HFFc6 (cell line): ENCODE results near the gene DHX9. TPM values are rescaled to one million over a fixed set of nuclear protein-coding genes. Genes with fewer than 3 reads are reported as not detected.

Experiments used
- DNase-seq: peaks from one replicate; pipeline ENCODE4 v3.0.0-alpha.2; 2018
- H3K27ac Mint-ChIP-seq: 2 replicates; pipeline ENCODE4 v1.8.0; 2020; ENCODE audit warnings: mild to moderate bottlenecking, mixed read lengths
- H3K27me3 Mint-ChIP-seq: 2 replicates; pipeline ENCODE4 v1.8.0; 2021; ENCODE audit warnings: mild to moderate bottlenecking, moderate library complexity, mixed read lengths; ENCODE audit not compliant: insufficient read depth
- H3K36me3 Mint-ChIP-seq: 2 replicates; pipeline ENCODE4 v1.8.0; 2021; ENCODE audit warnings: low read depth, mixed read lengths
- H3K4me1 Mint-ChIP-seq: 2 replicates; pipeline ENCODE4 v1.8.0; 2020; ENCODE audit warnings: low read depth, mixed read lengths
- H3K4me3 Mint-ChIP-seq: 2 replicates; pipeline ENCODE4 v1.8.0; 2020; ENCODE audit warnings: mild to moderate bottlenecking, moderate library complexity, mixed read lengths
- H3K9me3 Mint-ChIP-seq: 2 replicates; pipeline ENCODE4 v1.8.0; 2020; ENCODE audit warnings: mild to moderate bottlenecking, mixed read lengths
- long read RNA-seq: library from polyadenylated mRNA; unstranded; transcript quantifications from one replicate; pipeline ENCODE4 v2.0.0, GENCODE V29; 2019
- total RNA-seq, 6 experiments: library from RNA; stranded (reverse); fragmentation: NEBNext Ultra II Directional; extraction: Animal tissue kit (Norgen Biotek cat#: 25700); gene quantifications; 2 replicates in 1 of 6; 3 replicates in 5 of 6; pipeline ENCODE4 v1.2.3, GENCODE V29; 2021
- TF ChIP-seq, protein P1 (sequence below): fragments of 200-600 bp; sonication (generic); IDR thresholded peaks from 2 replicates; pipeline ENCODE4 v1.5.0; 2021; ENCODE audit warnings: antibody characterized with exemption, mild to moderate bottlenecking

DHX9 gene
- 100 to 1,000 TPM; 141 to 176 (median 170) TPM for total RNA-seq
- long read RNA-seq, full-length matches to known transcripts = 56 of 83 reads
- long read RNA-seq, partial matches to known transcripts = 23 of 83 reads
- long read RNA-seq, other reads (novel, unspliced or antisense) = 4 of 83 reads

GRCh38 chr1:182839209-182840066 lies at the start of gene DHX9:
Gene DHX9, plus strand, starts transcription at chr1:182839347. Its CDS starts 3,220 bp downstream, at chr1:182842567.
- peak within 1 kb of the TSS; percentile 97 for H3K4me3 Mint-ChIP-seq
- H3K27ac Mint-ChIP-seq = peak within 1 kb of the TSS; percentile 93
- peaks cover 4% of the 10 kb centered on the region for H3K27me3 Mint-ChIP-seq
- peaks cover 33% of the 10 kb centered on the region for H3K36me3 Mint-ChIP-seq
- peaks cover 41% of the 10 kb centered on the region for H3K4me1 Mint-ChIP-seq
- H3K9me3 Mint-ChIP-seq = peaks cover 10% of the 10 kb centered on the region
- peak; percentile 78 for DNase-seq
- TF ChIP-seq, protein P1, sequence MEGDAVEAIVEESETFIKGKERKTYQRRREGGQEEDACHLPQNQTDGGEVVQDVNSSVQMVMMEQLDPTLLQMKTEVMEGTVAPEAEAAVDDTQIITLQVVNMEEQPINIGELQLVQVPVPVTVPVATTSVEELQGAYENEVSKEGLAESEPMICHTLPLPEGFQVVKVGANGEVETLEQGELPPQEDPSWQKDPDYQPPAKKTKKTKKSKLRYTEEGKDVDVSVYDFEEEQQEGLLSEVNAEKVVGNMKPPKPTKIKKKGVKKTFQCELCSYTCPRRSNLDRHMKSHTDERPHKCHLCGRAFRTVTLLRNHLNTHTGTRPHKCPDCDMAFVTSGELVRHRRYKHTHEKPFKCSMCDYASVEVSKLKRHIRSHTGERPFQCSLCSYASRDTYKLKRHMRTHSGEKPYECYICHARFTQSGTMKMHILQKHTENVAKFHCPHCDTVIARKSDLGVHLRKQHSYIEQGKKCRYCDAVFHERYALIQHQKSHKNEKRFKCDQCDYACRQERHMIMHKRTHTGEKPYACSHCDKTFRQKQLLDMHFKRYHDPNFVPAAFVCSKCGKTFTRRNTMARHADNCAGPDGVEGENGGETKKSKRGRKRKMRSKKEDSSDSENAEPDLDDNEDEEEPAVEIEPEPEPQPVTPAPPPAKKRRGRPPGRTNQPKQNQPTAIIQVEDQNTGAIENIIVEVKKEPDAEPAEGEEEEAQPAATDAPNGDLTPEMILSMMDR = no peak; the same call in 1 of the 2 replicates

GRCh38 chr1:182791281-182792179 lies 47.6 kb upstream of the DHX9 start:
- H3K4me3 Mint-ChIP-seq = no peak overlapping the region
- DNase-seq = no peak
- peaks cover 11% of the 10 kb centered on the region for H3K4me1 Mint-ChIP-seq
- H3K9me3 Mint-ChIP-seq = no peaks in the 10 kb centered on the region
- peaks cover 8% of the 10 kb centered on the region for H3K27me3 Mint-ChIP-seq
- no peak overlapping the region for H3K27ac Mint-ChIP-seq
- TF ChIP-seq, protein P1 = no peak
- no peaks in the 10 kb centered on the region for H3K36me3 Mint-ChIP-seq

DNA sequence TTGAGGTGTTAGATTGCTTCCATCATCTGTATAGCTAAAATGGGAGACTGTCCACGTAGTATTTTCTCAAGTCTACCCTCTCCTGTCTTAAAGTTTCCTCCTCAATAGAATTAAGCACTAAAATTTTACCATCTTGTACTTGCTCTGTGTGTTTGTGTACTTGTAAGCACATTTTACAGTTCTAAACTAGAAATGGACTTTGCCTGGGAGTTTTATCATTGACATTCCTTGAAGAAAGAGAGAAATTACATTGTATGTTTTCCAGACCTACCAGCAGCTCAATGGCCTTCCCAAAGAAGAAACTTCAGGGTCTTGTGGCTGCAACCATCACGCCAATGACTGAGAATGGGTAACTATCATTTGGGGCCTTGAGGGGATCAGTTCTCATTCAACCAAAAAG lies 45.1 kb upstream of the DHX9 start:
- H3K36me3 Mint-ChIP-seq = no peaks in the 10 kb centered on the region
- DNase-seq = no peak
- H3K9me3 Mint-ChIP-seq = no peaks in the 10 kb centered on the region
- TF ChIP-seq, protein P1 = no peak
- H3K4me3 Mint-ChIP-seq = no peak overlapping the region
- no peaks in the 10 kb centered on the region for H3K27me3 Mint-ChIP-seq
- no peak overlapping the region for H3K27ac Mint-ChIP-seq
- H3K4me1 Mint-ChIP-seq = peaks cover 7% of the 10 kb centered on the region

DNA sequence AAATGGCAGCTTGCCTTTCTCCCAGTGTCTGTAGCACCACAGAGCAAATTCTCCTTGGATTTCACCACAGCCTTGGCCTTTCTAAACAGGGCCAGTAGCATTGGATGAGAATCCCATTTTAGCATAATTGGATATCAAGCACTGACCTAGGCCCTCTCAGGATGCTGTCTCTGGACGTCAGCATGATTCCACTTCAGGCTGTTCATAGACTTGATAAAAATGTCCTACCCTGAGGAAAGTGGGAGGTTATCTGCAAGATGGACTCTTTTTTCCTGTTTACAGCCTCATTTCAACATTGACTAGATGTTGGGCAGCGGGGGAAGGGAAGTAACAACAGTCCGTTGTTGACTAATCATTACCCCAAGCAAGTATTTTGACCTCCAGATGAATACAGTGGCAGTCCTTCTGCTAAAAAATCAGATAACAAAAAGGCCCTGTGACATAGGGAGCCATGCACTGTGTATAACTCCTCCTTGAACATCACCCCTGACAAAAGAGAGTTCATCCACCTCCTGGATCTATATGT lies 44.4 kb upstream of the DHX9 start:
- TF ChIP-seq, protein P1 = no peak
- H3K27ac Mint-ChIP-seq = no peak overlapping the region
- no peaks in the 10 kb centered on the region for H3K36me3 Mint-ChIP-seq
- no peak overlapping the region for H3K4me3 Mint-ChIP-seq
- H3K4me1 Mint-ChIP-seq = 0 out of 2 replicates have a peak, but pooled peaks cover 5% of the 10 kb centered on the region
- H3K27me3 Mint-ChIP-seq = no peaks in the 10 kb centered on the region
- DNase-seq = no peak
- H3K9me3 Mint-ChIP-seq = no peaks in the 10 kb centered on the region

GRCh38 chr1:182795563-182796228 lies 43.5 kb upstream of the DHX9 start:
- H3K4me1 Mint-ChIP-seq = no peaks in the 10 kb centered on the region
- TF ChIP-seq, protein P1 = no peak

More at GRCh38 chr1:182795563-182796228, 43.5 kb upstream of the DHX9 start:
- H3K36me3 Mint-ChIP-seq = no peaks in the 10 kb centered on the region
- H3K27ac Mint-ChIP-seq = no peak overlapping the region
- H3K27me3 Mint-ChIP-seq = no peaks in the 10 kb centered on the region
- no peak overlapping the region for H3K4me3 Mint-ChIP-seq
- no peak for DNase-seq
- no peaks in the 10 kb centered on the region for H3K9me3 Mint-ChIP-seq
